EH (cell line): Measurements from ENCODE around the gene COPS9.
A peak's percentile ranks its signal among the peaks of the same experiment; 100 is the strongest.

Experiments
- DNase-seq: peaks from one replicate; pipeline ENCODE4 v3.0.0-alpha.2; 2015; ENCODE audit warnings: low read depth

The COPS9 gene

DNA sequence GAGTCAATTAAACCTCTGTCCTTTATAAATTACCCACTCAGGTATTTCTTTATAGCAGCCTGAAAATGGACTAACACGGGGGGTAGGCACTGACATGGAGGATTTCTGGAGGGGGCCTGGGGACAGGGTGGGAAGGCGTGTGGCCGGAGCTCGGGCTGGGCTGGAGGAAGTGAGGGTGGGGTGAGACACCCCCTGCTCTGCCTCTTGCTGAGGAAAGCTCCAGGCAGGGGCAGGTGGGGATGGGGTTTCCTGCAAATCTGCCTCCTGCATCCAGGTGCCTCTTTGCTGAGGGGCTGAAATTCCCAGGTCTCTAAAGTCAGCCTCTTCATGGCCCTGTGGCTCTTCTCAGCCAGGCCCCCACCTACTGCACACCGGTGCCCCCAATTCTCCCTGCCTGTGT, 30.1 kb upstream of the COPS9 start:
- DNase-seq: no peak

DNA sequence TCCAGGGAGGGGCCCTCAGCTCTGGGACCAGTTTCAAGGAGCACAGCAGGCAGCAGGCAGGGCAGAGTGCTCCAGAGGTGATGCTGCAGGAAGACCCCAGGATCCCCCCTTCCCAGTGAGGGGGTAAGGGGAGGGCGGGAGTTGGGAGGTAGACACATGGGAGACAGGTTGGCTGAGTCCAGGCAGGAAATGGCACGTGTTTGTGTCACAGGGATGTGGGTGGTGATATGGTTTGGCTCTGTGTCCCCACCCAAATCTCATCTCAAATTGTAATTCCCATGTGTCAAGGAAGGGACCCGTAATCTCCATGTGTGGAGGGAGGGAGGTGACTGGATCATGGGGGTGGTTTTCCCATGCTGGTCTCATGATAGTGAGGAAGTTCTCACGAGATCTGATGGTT, 29.6 kb upstream of the COPS9 start:
- DNase-seq: no peak

DNA sequence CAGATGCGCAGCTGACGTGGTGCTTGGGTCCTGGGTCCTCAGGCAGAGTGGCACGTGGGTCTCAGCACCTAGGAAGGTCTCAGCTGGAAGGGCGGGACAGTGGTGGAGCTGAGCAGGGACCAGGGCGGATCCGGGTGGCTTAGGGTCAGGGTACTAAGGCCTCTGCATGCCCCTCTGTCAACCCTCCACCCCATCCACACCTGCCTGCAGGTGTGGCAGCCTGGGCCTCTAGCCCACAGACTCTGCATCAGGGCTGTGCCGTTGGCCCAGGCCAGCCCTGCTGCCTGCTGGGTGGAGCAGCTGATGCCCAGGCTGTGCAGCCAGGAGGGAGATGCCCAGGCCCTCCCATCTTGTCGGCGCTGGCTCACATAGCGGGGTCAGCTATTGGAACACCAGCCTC, 28.9 kb upstream of the COPS9 start:
- no peak for DNase-seq

DNA sequence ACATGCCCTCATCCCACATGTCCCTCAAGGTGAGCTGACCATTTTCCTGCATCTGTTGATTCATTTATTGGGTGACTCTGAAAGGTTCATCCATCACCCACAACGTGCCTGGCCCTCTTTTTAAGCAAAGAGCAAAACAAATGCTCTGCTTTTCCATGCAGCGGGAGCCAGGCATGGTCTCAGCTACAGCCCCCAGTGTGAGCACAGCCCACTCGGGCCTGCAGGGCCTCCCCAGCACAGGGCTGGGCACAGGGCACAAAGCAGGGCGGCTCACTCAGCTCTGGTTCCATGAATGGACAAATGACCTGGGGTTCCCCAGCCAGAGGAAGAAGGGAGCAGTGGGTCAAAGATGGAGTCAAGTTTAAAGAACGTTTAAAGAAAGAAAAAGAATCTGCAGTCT, 28.5 kb upstream of the COPS9 start:
- no peak for DNase-seq

DNA sequence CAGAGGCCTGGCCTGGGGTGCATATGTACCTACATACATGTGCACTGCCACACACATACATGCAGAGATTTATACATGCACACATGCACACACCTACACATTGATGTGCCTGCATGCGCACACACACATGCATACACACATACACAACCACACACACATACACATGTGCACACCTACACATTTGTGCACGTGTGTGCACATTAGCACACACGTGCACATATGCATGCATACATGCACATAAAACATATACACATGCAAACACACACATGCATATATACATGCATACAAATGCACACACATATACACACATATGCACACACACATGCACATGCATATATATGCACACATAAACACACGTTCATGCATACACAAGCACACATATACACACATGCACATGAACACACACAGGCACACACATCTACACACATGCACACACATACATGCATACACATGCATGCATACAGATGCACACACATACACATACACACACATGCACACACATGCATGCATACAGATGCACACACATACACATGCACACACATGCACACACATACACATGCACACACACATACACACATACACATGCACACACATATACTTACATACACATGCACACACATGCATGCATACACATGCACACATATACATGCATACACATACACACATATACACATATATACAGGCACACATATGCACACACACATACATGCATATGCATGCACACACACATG, 27.9 kb upstream of the COPS9 start:
- no peak for DNase-seq

DNA sequence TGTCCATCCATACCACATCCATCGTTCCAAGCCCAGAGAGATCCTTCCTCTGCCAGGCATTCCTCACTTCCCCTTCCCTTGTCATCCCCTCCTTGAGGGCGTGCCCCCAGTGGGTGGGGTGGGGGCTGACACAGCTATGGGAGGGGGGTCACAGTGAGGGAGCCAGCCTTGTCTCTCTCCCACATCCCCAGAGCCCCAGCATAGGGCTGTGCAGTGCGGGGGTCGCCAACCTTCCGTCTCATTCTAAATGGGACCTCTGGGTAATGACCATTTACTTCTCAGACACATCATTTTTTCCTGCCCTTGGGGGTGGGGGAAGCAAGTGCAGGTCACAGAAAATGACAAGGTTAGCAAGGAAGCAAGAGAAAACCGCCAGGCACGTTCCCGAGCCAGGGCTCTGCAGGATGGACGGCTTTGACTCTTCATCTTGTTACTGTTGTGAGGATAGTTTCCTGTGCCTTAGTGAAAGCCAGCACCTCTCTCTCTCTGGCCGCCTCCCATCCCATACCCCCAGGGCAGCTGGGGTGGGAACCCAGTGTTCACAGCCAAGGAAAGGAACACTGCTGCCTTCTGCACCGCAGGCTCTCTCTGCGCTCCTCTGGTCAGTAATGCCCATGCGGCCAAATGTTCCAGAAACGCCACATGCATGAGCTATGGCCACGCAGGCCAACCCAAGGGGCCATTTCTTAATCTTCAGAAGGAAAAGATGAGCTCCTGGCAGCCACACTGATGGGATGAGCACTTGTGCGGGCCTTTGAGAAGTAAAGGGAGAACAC, 27.0 kb upstream of the COPS9 start:
- DNase-seq: no peak

DNA sequence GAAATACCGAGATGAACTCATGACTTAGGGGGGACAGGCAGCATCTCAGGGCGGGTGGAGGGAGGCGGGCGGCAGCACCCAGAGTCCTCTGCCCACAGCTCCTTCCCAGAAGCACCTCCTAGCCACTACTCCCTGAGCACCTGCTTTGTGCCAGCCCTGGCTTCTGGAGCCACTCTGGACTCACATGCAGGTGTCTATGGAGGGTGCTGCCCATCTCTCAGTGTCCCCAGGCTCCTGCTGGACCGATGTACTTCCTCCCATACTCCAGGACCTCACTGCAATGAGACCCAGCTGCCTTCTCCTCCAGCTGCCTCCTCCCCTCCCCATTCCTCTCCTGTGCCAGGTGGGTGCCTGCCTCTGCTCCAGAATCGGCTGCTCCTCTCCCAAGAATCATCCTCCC, 26.4 kb upstream of the COPS9 start:
- no peak for DNase-seq

DNA sequence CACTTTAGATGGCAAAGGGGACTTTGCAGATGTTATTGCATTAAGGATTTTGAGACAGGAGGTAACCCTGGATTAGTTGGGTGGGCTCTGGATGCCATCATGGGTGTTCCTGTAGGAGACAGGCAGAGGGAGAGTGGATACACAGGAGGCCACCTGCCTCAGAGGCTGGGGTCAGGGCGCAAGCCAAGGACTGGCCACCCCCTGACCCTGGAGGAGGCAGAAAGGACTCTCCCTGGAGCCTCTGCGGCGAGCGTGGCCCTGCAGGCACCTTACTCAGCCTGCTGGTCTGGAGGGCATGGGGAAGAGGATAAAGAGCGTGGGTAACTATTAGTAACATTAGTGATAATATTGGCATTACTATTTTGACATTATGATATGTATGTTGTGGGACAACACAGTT, 25.9 kb upstream of the COPS9 start:
- DNase-seq: no peak

DNA sequence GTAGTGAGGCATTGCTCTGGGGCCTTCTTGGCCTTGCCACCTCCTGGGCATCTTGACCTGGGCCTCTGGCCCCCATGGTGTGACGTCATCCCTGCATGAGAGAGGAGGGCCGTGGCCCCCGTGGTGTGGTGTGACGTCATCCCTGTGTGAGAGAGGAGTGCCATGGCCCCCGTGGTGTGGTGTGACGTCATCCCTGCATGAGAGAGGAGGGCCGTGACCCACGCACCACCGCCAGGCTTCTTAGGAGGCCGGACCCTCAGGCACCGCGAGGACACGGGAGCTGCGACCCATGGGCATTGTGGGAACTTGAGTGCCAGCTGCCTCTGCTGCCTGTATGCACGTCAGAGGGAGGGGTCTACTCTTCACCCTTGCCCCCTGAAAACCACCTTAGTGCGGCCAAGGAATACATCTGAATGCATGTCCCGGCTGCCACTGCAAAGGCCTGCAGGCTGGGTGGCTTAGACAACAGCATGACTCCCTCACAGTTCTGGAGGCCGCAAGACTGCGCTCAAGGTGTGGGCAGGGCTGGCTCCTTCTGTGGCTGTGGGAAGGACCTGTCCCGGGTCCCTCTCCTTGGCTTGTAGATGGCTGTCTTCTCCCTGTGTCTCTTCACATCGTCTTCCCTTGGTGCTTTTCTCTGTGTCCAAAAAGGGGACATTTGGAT, 25.1 kb upstream of the COPS9 start:
- DNase-seq: no peak

DNA sequence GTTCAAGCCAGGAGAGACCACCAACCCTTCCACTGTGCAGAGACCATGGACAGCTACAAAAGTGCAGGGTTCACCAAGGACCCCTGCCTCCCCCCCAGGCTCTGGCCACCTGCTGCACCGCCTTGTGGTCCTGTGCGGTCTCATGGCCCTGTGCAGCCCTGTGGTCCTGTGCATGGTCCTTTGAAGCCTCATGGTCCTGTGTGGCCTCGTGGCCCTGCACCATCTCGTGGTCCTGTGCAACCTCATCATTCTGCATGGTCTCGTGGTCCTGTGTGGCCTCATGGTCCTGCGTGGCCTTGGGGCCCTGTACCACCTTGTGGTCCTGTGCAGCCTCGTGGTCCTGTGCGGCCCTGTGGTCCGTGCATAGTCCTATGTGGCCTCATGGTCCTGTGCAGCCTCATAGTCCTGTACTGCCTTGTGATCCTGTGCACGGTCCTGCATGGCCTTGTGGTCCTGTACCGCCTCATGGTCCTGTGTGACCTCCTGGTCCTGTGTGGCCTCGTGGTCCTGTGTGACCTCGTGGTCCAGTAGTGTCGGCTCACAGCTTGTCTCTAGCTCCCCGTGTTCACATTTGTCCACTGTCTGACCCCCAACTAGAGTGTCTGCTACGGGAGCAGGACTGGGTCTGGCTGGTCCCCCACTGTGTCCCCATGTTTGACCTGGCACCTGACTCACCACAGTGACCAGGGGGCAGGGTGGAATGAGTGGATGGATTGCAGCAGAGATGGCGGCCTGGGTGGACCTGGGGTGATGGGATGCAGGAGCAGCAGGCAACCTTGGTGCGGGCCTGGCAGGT, 24.4 kb upstream of the COPS9 start:
- DNase-seq: no peak

DNA sequence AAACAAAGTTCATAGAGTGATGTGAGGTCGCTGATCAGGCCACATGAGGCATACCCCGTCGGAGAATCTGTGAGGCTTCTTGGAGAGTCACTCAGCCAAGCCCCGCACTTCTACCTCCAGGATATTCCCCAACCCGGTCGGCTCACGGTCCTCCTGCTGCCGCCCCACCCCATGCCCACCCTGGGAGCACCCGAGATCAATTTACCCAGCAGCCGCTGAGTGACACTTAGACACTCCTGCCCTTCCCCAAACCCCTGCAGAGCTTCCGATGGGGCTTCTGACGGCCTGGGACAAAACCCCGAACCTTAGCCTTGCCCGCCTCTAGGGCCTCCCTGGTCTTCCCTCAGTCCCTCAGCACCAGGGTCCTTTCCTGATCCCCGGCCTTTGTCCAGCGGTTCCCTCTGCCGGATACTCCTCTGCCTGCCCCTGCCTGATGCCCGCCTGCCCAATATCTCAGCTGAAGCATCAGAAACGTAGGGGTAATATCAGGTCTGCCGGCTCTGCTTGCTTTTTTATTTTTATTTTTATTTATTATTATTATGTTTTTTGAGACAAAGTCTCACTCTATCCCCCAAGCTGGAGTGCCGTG, 23.2 kb upstream of the COPS9 start:
- DNase-seq: no peak

DNA sequence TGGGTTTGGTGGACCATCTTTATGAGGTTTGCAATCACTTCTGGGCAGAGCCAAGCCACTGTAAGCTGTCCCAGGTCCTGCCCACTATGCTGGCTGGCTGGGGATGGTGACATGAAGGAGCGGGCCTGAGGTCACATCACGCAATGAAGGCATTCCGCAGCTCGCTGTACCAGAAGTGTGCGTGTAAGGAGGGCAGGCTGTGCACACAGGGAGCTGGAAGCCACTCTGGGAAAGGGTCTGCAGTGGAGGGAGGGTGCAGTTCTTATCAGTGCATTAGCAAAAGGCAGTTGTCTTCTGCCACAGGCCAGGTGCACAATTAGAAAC, 21.0 kb upstream of the COPS9 start:
- no peak for DNase-seq

DNA sequence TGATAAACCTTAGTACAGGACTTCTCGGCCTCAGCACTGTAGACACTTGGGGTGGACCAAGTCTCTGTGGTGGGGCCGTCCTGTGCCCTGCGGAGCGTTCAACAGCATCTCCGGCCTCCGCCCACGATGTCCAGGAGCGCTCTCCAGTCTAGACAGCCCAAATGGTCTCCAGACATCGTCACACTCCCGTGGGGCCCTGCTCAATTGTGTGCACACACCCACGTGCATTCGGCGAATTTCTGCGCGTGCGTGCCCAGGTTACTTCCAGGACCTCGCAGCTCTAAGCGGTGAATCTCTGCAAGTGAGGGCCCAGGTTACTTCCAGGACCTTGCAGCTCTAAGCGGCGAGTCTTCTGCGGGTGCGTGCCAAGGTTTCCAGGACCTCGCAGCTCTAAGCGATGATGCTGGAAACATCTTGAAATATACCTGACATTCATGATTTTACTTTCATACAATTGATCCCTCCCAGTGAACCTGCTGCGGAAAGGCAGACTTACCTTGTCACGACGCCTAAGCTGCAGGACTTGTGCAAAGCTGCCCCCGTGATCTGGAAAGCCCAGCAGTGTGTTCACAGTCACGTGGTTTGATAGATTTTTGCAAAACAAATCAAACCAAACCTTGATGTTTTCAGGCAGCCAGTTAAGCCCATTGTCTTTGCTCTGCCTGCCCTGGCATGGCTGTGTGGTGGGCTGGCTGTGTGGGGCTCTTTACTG, 20.5 kb upstream of the COPS9 start:
- DNase-seq: no peak

DNA sequence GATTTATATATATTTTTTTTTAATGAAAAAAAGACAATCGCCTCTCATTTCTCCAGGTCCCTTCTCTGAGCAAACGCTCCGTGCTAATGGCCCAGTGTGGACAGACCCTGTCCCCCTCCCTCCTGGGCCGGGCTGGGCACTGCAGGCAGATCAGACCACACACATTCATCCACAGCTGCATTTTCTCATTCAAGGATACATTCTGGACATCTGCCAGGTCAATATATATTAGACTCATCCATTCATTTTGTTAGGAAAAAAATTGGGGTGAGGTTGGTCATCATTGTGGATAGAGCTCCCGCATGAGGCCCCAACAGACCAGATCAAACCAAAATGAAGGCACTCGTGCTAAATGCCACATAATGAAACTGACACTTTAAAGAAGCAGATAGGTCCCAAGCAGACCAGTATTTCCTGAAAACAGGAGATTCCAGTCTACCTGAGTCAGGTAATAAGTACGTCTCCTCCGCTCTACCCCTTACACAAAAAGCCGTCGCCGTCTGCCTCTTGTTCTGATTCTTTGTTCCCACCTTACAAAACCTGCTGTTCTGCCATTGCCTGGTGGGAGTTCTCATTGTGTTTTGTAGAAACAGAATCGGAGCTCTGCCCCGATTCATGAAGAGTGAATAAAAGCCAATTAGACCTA, 19.8 kb upstream of the COPS9 start:
- DNase-seq: no peak

DNA sequence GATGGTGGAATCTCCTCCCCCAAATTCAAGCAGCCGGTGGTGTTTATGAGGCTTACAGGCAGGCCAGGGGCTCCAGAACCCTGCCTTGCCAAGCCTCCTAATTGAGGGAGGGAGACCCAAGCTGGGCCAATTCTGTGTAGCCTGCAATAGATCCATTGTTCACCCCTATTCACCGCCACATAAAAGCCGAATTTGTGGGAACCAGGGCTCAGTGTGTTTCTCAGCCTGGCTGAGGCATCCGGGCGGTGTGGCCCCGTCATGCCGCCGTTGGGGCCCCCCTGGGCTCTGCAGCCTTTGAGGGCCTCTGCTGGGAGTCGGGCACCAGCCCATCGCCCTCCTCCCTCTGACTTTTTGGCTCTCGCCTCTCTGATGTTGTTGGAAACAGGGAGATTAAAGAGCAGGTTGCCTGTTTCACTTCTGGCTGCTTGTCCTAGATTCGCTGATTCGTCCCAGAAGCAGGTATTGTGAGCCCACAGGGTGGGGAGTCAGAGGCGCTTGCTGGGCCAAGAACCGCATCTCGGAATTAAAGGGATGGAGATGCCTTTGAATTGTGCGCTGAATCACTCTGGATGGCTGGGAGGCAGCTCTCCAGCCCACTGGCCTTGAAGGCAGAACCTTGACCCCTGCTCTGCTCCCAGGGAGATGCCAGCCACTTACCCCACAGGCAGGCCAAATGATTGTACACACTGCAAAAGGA, 19.1 kb upstream of the COPS9 start:
- no peak for DNase-seq

DNA sequence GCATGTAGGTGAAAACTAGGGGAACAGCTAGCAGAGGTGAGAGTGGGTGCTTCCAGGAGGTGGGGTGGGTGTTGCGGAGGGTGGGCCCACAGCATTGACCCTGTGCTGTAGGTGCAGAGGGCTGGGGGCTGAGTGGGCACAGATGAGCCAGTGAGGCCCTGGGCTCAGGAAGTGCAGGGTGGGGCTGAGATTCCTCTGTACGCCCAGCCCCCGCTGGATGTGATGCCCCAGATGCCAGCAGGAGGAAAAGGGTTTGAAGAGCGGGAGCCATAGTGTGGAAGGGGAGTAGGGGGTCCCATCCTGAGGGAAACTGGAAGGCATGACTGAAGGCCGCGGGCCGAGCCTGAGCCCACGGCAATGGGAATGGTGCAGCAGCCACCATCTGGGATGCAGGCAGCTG, 18.5 kb upstream of the COPS9 start:
- DNase-seq: no peak

DNA sequence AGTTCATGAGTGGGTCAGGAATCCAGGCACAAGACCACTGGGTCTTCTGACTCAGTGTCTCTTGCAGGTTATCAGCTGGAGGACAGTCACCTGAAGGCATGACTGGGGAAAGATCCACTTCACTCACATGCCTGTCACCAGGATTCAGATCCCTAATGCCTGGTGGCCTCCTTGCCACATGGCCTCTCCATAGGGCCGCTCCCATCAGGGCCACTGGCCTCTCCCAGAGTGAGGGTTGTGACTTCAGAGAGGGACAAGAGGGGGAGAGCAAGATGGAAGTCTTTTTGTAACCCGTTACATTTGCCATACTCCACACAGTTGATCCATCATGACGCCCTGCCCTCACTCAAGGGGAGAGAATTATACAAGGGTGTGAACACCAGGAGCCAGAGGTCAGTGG, 17.3 kb upstream of the COPS9 start:
- no peak for DNase-seq

DNA sequence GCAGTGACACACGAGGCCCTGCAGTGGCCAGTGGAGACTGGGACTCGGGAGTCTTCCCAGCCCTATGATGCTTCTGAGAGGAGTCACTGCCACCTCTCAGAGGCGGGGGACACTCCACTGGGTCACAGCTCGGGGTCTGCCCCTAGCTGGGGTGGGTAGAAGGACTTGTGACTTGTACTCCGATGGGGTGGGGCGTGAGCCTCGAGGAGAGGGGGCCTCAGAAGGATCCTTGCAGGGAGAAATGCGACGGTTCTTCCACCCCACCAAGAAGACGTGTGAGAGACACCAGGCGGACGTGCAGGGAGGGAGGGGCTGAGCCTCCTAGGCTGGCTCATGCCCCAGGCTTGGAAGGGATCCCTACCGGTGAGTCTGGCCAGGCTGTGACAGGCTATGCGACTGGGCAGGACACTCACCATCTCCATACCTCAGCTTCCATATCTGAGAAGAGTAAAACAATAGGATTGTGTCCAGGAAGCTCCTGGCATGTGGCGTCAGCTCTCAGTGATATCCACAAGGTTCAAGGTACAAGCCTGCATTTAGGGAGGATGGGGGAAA, 15.4 kb upstream of the COPS9 start:
- no peak for DNase-seq

DNA sequence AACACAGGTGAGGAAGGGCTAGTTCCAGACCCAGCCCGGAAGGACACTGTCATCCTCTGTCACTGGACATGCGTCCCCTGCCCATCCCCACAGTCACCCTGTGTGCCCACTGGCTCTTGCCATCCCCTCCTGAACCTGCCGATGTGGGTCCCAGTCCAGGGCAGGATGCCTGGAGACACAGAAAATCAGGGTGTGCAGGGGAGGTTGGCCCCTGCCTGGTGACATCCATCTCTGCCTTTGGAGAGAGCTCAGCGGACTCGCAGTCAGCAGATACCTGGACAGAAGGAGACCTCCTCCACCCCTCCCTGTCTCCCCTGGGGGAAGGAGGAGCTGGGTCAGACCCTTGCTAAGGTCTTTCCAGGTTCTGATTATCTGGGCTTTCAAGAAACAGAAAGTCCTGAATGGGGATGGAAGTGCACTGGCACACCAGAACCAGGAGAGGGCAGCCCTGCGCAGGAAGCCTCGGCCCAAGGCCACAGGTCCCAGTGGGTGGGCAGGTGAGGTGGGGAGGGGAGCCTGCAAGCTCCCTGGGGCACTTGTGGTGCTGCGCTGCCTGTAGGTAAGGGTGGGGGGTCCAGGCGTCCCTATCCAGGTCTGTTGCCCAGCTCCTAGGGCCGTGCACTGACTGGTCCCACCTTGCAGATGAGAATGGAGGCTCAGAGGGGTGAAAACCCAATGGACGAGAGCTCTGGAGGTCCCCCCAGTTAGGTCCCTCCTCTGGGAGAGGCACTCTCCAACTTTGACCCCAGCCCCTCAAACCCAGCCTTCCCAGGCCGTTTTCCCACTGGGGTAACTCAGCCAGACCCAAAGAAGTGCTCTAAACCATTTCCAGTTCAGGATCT, 14.1 kb upstream of the COPS9 start:
- DNase-seq: peak; percentile 33
